Fibroblast of villous mesenchyme (primary cell): Measurements from ENCODE around the gene RIMS4. TPM values are rescaled to one million over a fixed set of nuclear protein-coding genes. Genes with fewer than 3 reads are reported as not detected.

Source experiments
- DNase-seq: peaks from one replicate; pipeline ENCODE4 v3.0.0-alpha.2; 2010; ENCODE audit warnings: low read depth
- H3K4me3 ChIP-seq: 2 replicates; pipeline ENCODE4 v1.5.1; 2011; ENCODE audit warnings: low read depth, mild to moderate bottlenecking, low read length
- total RNA-seq: library from RNA; depleted of rRNA; stranded (reverse); fragments of >200 nt; gene quantifications from 2 replicates; pipeline ENCODE4 v1.2.3, GENCODE V29; 2012
- TF ChIP-seq, protein P1 (sequence below): IDR thresholded peaks from 2 replicates; pipeline ENCODE4 v1.5.1; 2012; ENCODE audit warnings: low read depth, mild to moderate bottlenecking, low read length; ENCODE audit not compliant: insufficient read depth

Gene RIMS4
- total RNA-seq, 1 donor = not detected

DNA sequence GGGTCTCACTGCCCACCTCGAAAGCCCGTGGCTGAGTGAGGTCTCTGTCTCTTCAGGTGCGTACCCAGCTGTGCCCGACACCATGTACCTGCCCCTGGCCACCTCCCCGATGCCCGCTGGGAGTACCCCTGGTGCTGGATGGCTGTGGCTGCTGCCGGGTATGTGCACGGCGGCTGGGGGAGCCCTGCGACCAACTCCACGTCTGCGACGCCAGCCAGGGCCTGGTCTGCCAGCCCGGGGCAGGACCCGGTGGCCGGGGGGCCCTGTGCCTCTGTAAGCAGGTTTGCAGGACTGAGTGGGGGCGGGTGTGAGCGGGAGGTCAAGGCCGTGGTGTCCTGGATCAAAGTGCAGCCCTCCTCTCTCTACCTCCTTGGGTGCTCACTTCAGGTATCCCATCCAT lies 90.5 kb downstream of the RIMS4 start:
- TF ChIP-seq, protein P1, sequence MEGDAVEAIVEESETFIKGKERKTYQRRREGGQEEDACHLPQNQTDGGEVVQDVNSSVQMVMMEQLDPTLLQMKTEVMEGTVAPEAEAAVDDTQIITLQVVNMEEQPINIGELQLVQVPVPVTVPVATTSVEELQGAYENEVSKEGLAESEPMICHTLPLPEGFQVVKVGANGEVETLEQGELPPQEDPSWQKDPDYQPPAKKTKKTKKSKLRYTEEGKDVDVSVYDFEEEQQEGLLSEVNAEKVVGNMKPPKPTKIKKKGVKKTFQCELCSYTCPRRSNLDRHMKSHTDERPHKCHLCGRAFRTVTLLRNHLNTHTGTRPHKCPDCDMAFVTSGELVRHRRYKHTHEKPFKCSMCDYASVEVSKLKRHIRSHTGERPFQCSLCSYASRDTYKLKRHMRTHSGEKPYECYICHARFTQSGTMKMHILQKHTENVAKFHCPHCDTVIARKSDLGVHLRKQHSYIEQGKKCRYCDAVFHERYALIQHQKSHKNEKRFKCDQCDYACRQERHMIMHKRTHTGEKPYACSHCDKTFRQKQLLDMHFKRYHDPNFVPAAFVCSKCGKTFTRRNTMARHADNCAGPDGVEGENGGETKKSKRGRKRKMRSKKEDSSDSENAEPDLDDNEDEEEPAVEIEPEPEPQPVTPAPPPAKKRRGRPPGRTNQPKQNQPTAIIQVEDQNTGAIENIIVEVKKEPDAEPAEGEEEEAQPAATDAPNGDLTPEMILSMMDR = no peak
- DNase-seq = no peak
- no peak overlapping the region for H3K4me3 ChIP-seq

DNA sequence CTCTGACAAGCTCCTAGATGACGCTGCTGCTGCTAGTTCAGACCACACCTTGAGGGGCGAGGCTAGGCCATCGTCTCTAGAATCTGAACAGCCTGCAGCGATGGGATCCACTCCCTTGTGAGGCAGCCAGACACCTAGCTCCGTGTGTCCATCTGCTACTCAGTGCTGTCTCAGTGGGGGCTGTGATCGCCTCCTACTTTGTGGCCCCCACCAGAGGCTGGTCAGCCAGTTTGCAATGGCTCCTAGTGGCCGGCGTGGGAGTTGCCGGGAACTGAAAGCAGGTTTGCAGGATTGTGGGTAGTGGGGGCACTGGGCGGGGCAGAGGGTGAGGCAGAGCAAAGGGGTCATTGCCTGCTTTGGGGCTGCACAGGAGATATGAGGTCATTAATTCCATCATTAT lies 92.4 kb downstream of the RIMS4 start:
- DNase-seq = no peak
- H3K4me3 ChIP-seq = no peak overlapping the region

DNA sequence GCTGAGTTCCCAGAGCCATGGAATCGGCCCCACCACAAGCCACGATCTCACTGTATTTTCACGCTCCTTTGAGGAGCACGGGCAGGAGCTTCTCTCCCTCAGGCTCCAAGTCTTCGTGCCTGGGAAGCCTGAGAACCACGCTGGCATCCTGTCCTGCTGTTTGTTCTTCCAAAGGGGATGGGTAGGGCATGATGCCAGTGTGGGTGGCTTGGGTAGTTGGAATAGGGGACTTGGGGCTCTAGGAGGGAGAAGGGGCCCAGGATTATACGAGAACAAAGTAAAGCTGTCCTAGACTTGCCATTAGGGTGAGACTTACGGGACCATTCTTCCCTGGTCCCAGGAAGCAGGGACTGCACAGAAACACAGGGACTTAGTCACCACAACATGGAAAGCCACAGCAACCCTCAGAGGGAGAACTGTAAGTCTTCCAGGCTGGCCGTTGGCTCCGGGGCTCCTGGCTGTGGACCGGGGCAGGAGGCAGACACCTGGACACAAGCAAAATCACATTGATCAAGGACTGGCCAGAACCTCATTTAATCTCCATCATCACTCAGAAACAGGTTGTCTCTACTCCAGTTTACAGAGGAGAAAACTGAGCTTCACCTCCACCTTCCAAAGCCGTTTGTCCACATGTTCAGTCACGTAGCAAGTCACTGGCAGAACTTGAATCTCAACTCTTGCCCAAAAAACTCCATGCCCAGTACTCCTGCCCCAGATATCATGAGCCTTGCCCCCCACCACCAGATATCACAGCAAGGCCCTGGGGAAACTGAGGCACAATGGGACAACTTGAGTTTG lies 93.8 kb downstream of the RIMS4 start:
- no peak for DNase-seq
- no peak overlapping the region for H3K4me3 ChIP-seq
- TF ChIP-seq, protein P1 = no peak

More for the DNA sequence above, 92.4 kb downstream of the RIMS4 start:
- TF ChIP-seq, protein P1 = peak; percentile 56

DNA sequence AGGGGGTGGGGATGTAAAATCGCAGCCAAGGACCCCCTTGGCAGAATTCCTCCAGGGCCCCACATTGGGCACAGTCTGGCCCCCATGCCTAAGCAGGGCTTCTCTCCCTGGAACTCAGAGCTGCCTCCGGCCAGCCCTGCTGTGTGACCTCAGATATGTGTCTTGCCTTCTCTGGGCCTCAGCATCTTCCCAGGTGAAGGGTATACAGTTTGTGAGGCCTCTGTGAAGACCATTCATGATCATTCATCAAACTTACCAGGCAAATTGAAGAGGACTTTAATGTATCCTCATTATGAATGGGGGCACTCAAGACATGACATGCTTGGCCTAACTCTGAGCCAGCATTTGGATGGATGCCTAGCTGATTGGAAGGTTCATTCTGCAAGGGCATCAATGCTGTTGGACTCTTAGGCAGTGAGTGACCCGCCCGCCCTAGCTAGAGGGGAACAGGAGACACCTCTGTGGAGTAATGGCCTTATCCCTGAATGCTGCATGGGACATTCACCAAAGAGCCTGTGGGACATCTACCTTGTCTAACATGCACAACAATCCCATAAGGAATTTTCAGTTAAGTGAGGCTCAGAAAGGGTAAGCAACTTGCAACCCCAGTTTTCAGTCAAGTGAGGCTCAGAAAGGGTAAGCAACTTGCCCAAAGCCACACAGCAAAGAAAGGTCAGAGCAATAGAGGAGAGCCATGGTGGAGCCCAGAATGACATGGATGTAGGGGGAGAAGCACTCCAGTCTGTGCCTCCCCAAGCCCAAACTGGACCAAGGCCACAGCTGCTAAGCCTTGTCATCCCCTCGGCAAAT lies 94.6 kb downstream of the RIMS4 start:
- H3K4me3 ChIP-seq = no peak overlapping the region
- DNase-seq = no peak
- TF ChIP-seq, protein P1 = no peak

DNA sequence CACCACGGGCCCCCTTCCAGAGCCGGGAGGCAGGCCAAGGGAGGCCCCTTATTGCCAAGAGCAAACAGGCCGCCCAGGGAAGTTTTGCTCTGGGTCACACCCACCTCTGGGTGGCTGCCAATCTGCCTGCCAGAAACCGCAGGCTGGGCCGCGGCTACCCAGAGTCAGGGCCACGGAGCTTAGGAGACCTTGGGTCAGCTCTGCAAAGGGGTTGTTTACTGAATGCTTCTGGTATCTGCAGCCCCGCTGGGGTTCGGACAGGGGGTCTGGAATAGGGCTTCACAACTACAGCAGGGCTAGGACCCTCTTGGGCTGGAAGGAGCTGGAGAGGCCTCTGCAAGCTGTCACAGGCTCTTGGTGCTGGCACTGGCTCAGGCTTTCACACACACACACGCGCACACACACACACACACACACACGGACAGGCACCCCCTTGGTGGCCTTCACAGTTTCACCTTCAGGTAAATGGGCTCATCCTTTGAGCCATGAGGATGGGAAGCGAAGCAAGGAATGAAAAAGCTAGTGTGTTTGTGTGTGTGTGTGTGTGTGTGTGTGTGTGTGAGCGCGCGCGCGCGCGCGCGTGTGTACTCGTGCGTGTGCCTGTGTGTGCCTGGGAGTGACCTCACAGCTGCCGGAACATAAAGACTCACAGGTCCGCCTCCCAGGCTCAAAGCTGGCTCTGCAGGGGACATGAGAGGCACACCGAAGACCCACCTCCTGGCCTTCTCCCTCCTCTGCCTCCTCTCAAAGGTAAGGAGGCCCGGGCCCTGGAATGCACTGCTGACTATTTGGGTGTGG lies 95.4 kb downstream of the RIMS4 start, which contains the start of gene CCN5:
TSS of gene CCN5 (plus strand) at position 669 of the 798 bp plus-strand sequence. CDS start at position 691, 22 bp downstream.
- peak within 1 kb of the TSS; percentile 15 for H3K4me3 ChIP-seq
- peak; percentile 86 for DNase-seq
- TF ChIP-seq, protein P1 = no peak

GRCh38 chr20:44714102-44714700 lies 96.1 kb downstream of the RIMS4 start:
- H3K4me3 ChIP-seq = no peak overlapping the region
- DNase-seq = no peak

More at GRCh38 chr20:44714102-44714700, 96.1 kb downstream of the RIMS4 start:
- TF ChIP-seq, protein P1 = no peak
